Transverse colon (tissue), 4 donors: ENCODE measurements around the gene ABCD1. TPM values are rescaled to one million over a fixed set of nuclear protein-coding genes. Genes with fewer than 3 reads are reported as not detected.

ENCODE experiments used
- DNase-seq: peaks from one replicate; pipeline ENCODE4 v3.0.0-alpha.2; 2019
- H3K27ac ChIP-seq, 4 donors: fragments of 200-600 bp; sonication (generic); 2 replicates each; pipeline ENCODE4 v1.5.1; 2016 to 2018; ENCODE audit warnings: inconsistent platforms in 4 of 4
- H3K27me3 ChIP-seq: fragments of 200-600 bp; sonication (generic); 2 replicates; pipeline ENCODE4 v1.5.1; 2017; ENCODE audit warnings: inconsistent platforms
- H3K36me3 ChIP-seq, 4 donors: fragments of 200-600 bp; sonication (generic); 2 replicates each; pipeline ENCODE4 v1.5.1; 2017 to 2019; ENCODE audit warnings: inconsistent platforms in 4 of 4
- H3K4me1 ChIP-seq, 4 donors: fragments of 200-600 bp; sonication (generic); 2 replicates each; pipeline ENCODE4 v1.5.1; 2017 to 2020; ENCODE audit warnings: inconsistent platforms in 4 of 4
- H3K4me3 ChIP-seq, 4 donors: fragments of 200-600 bp; sonication (generic); 1 replicate in 1 of 4; 2 replicates in 3 of 4; pipeline versions ENCODE4 v1.5.1 to v1.6.1; 2017 to 2019; ENCODE audit warnings: inconsistent platforms in 4 of 4
- H3K9me3 ChIP-seq, 2 donors: fragments of 200-600 bp; sonication (generic); 2 replicates each; pipeline ENCODE4 v1.5.1; 2017 to 2019; ENCODE audit warnings: inconsistent platforms in 2 of 2
- CTCF ChIP-seq, 5 experiments: fragments of 200-600 bp in 3 of 5; fragments of 450-650 bp in 2 of 5; sonication (generic) in 3 of 5; IDR thresholded peaks; 1 replicate in 2 of 5; 2 replicates in 3 of 5; pipeline ENCODE4 v1.5.1; 2016 to 2017; ENCODE audit warnings: antibody characterized with exemption in 5 of 5, inconsistent platforms in 3 of 5, mild to moderate bottlenecking in 2 of 5, moderate library complexity in 1 of 5
- EP300 ChIP-seq: sonication (generic); formaldehyde crosslinking; IDR thresholded peaks from one replicate; pipeline ENCODE4 v1.6.1; 2017; ENCODE audit warnings: antibody characterized with exemption, low read depth
- POLR2A ChIP-seq: fragments of 450-650 bp; IDR thresholded peaks from one replicate; pipeline ENCODE4 v1.6.1; 2016; ENCODE audit warnings: antibody characterized with exemption, mild to moderate bottlenecking, moderate library complexity
- POLR2AphosphoS5 ChIP-seq, 3 donors: sonication (generic); formaldehyde crosslinking; IDR thresholded peaks; one replicate each; pipeline ENCODE4 v1.6.1; 2016; ENCODE audit warnings: antibody characterized with exemption in 3 of 3
- WGBS, 2 donors: methylation state at CpG; one replicate each; pipeline ENCODE4 v1.1.5; 2018; ENCODE audit warnings: low coverage in 1 of 2; 5-methylcytosine and 5-hydroxymethylcytosine counted together
- in situ Hi-C, 4 donors: fragments of 200-750 bp; cut with MboI; loops; one replicate each; pipeline versions ENCODE4 v1.15.0 to v1.15.1; 2017; ENCODE audit warnings: low sequenced_read_pairs in 3 of 4, low pct_ligation_motif_present in 1 of 4, low pct_unique_long_range_greater_than_20kb in 1 of 4
- intact Hi-C: fragments of 100-400 bp; cut with DNase I; formaldehyde crosslinking; loops from one replicate; pipeline ENCODE4 v1.15.1; 2023; ENCODE audit warnings: low total_unique reads
- total RNA-seq, 4 donors: library from RNA; depleted of rRNA; stranded (reverse); fragments of >200 nt; gene quantifications; one replicate each; pipeline ENCODE4 v1.1.0, GENCODE V29; 2016

ABCD1 gene
- total RNA-seq, 4 donors from 2014 or later = 7.0 to 50.5 (median 18.1) TPM

GRCh38 chrX:153763298-153763932 lies 38.8 kb downstream of the ABCD1 start:
- Histone ChIP-seq H3K4me3 (no peak overlapping the region), H3K9me3 (no peaks in the 10 kb centered on the region), H3K27ac (no peak overlapping the region), H3K27me3 (no peaks in the 10 kb centered on the region), H3K4me1 (no peaks in the 10 kb centered on the region), H3K36me3 (no peaks in the 10 kb centered on the region)
- no peak for DNase-seq
- WGBS, 2 donors = 77% methylated on average over 18 of the region's 18 CpGs; no CpG with 5 or more reads in 1 of the 2 donors
- no peak for TF ChIP-seq EP300
- TF ChIP-seq POLR2A = no peak
- TF ChIP-seq CTCF (IDR thresholded peaks at IDR 0.05) = no peak
- TF ChIP-seq POLR2AphosphoS5 (IDR thresholded peaks at IDR 0.05) = no peak
- intact Hi-C loops (no loop called here), in situ Hi-C loops (loop anchor here in 1 of 4 donors (25.0 kb wide), 1 partner anchor 199 kb away; the partner anchor contains the start of genes HCFC1 and TMEM187)

DNA sequence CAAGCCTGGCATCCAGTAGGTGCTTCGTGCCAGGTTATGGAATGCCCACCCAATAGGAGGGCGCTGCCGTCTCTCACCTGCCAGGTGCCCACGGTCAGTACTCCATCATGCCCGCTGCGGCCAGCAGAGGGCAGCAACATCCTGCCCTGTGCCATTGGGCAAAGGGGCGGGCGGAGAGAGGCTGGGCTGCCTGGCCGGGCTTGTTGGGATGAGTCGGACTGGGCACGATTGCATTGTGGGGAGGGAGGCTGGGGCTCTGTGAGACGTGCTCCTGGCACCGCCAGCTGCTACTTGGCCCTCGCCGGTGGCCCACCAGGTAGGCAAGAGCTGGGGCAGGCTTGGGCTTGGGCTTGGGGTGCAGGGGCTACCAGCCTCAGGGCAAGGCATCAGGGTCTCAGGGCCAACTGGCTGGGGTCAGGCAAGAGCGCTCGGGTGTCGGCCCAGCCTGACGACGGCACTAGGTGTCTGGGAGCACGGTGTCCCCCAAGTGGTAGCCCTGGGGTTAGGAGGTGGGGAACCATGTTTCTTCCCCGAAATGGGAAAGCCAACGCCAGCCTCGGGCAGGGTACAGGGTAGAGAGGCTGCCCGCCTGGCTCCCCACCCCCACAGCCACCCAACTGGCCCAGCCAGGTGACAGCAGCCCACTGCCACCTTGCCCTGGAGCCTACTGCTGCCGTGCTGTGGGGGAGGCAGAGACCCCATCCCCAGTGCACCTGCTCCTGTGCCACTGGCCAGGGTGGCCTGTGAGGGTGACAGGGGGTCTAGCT lies 39.5 kb downstream of the ABCD1 start, which contains the start of gene PLXNB3:
Gene PLXNB3 (plus strand): TSS at position 261 of the 767 bp plus-strand sequence. CDS start 1,287 bp downstream, outside the sequence.
- TF ChIP-seq POLR2A (no peak), POLR2AphosphoS5 (IDR thresholded peaks at IDR 0.05) (peak in 1 of 3 donors; percentile 32), CTCF (IDR thresholded peaks at IDR 0.05) (peak; percentile 67 to 86 (median 76)), EP300 (no peak)
- in situ Hi-C loops = loop anchor here in 1 of 4 donors (25.0 kb wide), 1 partner anchor 198 kb away; the partner anchor contains the start of genes HCFC1 and TMEM187
- no peaks in the 10 kb centered on the region for H3K9me3 ChIP-seq
- peak within 1 kb of the TSS in 3 of 4 donors; percentile 2 to 13 (median 12) for H3K4me3 ChIP-seq
- peak within 1 kb of the TSS; percentile 47 to 81 (median 65) for H3K27ac ChIP-seq
- intact Hi-C loops = no loop called here
- H3K27me3 ChIP-seq = no peaks in the 10 kb centered on the region
- DNase-seq = peak; percentile 84
- WGBS, 2 donors = 39% methylated on average over 26 of the region's 26 CpGs; no CpG with 5 or more reads in 1 of the 2 donors
- H3K4me1 ChIP-seq = no peaks in the 10 kb centered on the region
- no peaks in the 10 kb centered on the region for H3K36me3 ChIP-seq

- in situ Hi-C loops (loop anchor here in 1 of 4 donors (25.0 kb wide), 1 partner anchor 198 kb away; the partner anchor contains the start of genes HCFC1 and TMEM187), intact Hi-C loops (loop anchor here (5.0 kb wide), 1 partner anchor 188 kb away; no protein-coding TSS in a partner anchor)
- 72% methylated on average over 7 of the region's 7 CpGs; no CpG with 5 or more reads in 1 of the 2 donors for WGBS, 2 donors
- TF ChIP-seq POLR2A = no peak
- TF ChIP-seq EP300 = no peak
- TF ChIP-seq CTCF (IDR thresholded peaks at IDR 0.05) = no peak
- TF ChIP-seq POLR2AphosphoS5 (IDR thresholded peaks at IDR 0.05) = no peak
- peak overlapping the region; percentile 47 to 81 (median 65) for H3K27ac ChIP-seq
- peak overlapping the region in 3 of 4 donors; percentile 2 to 13 (median 12) for H3K4me3 ChIP-seq
- H3K4me1 ChIP-seq = no peaks in the 10 kb centered on the region
- H3K9me3 ChIP-seq = no peaks in the 10 kb centered on the region
- H3K36me3 ChIP-seq = no peaks in the 10 kb centered on the region
- no peaks in the 10 kb centered on the region for H3K27me3 ChIP-seq
- DNase-seq = no peak
These were observed 40.1 kb downstream of the ABCD1 start for GRCh38 chrX:153764786-153765137.
